WTC11 (cell line): Measurements from ENCODE around the gene SCYGR7. TPM values are rescaled to one million over a fixed set of nuclear protein-coding genes. Genes with fewer than 3 reads are reported as not detected.

ENCODE experiments used
- ATAC-seq: fragments of 200-7000 bp; cut with Tn5 transposase; 2 replicates; pipeline ENCODE4 v1.10.0; 2021; ENCODE audit warnings: mild to moderate bottlenecking, moderate library complexity
- CTCF ChIA-PET: fragments of 300-600 bp; sonication (Branson Sonifier 250); formaldehyde crosslinking; loops from one replicate; lab custom pipeline; 2021; ENCODE audit warnings: antibody characterized with exemption; lab: Charles Lee
- POLR2A ChIA-PET: fragments of 350-600 bp; sonication (Branson Sonifier 250); formaldehyde crosslinking; loops from one replicate; lab custom pipeline; 2021; ENCODE audit warnings: antibody characterized with exemption; lab: Charles Lee
- DNase-seq: peaks from one replicate; pipeline ENCODE4 v3.0.0; 2021; ENCODE audit warnings: low spot score
- H3K27ac Mint-ChIP-seq: 2 replicates; pipeline ENCODE4 v1.8.0; 2021; ENCODE audit warnings: mixed read lengths
- H3K27me3 Mint-ChIP-seq: 2 replicates; pipeline ENCODE4 v1.8.0; 2021; ENCODE audit warnings: low read depth, mild to moderate bottlenecking, moderate library complexity, mixed read lengths
- H3K36me3 Mint-ChIP-seq: 2 replicates; pipeline ENCODE4 v1.8.0; 2021; ENCODE audit warnings: mixed read lengths
- H3K4me1 Mint-ChIP-seq: 2 replicates; pipeline ENCODE4 v1.8.0; 2022; ENCODE audit warnings: mixed read lengths
- H3K4me3 Mint-ChIP-seq: 2 replicates; pipeline ENCODE4 v1.8.0; 2021; ENCODE audit warnings: mild to moderate bottlenecking, moderate library complexity, mixed read lengths
- H3K9me3 Mint-ChIP-seq: 2 replicates; pipeline ENCODE4 v1.8.0; 2021; ENCODE audit warnings: mixed read lengths
- ARID4B ChIP-seq: sonication (generic); formaldehyde crosslinking; IDR thresholded peaks from 2 replicates; pipeline ENCODE4 v1.8.0; 2023; ENCODE audit warnings: missing genetic modification reagents, mild to moderate bottlenecking, borderline replicate concordance
- E2F4 ChIP-seq: sonication (generic); formaldehyde crosslinking; IDR thresholded peaks from 2 replicates; pipeline ENCODE4 v1.8.1; 2022; ENCODE audit warnings: low read depth, mild to moderate bottlenecking, moderate library complexity, missing genetic modification reagents, borderline replicate concordance
- GTF2I ChIP-seq: fragments of 250-450 bp; sonication (Bioruptor Pico); conservative IDR thresholded peaks from 2 replicates; pipeline ENCODE4 v1.4.0; 2021; ENCODE audit warnings: mild to moderate bottlenecking
- KAT7 ChIP-seq: sonication (generic); formaldehyde crosslinking; IDR thresholded peaks from 2 replicates; pipeline ENCODE4 v1.8.1; 2023; ENCODE audit warnings: missing genetic modification reagents, mild to moderate bottlenecking, borderline replicate concordance
- MAX ChIP-seq: sonication (generic); formaldehyde crosslinking; IDR thresholded peaks from 2 replicates; pipeline ENCODE4 v1.8.0; 2022; ENCODE audit warnings: mild to moderate bottlenecking, missing genetic modification reagents
- MLX ChIP-seq: sonication (generic); formaldehyde crosslinking; IDR thresholded peaks from 2 replicates; pipeline ENCODE4 v1.8.1; 2023; ENCODE audit warnings: mild to moderate bottlenecking, missing genetic modification reagents, moderate library complexity
- MYBL2 ChIP-seq: sonication (generic); formaldehyde crosslinking; IDR thresholded peaks from 2 replicates; pipeline ENCODE4 v1.8.1; 2023; ENCODE audit warnings: mild to moderate bottlenecking, moderate library complexity, missing genetic modification reagents
- OVOL2 ChIP-seq: fragments of 250-450 bp; sonication (Bioruptor Pico); IDR thresholded peaks from 2 replicates; pipeline ENCODE4 v1.9.0; 2021; ENCODE audit warnings: mild to moderate bottlenecking, borderline replicate concordance
- SOX15 ChIP-seq: fragments of 250-450 bp; sonication (Bioruptor Pico); IDR thresholded peaks from 2 replicates; pipeline ENCODE4 v1.9.0; 2021; ENCODE audit warnings: mild to moderate bottlenecking
- SP1 ChIP-seq: sonication (generic); formaldehyde crosslinking; conservative IDR thresholded peaks from 2 replicates; pipeline ENCODE4 v1.8.1; 2022; ENCODE audit warnings: missing genetic modification reagents
- TEAD4 ChIP-seq: sonication (generic); formaldehyde crosslinking; IDR thresholded peaks from 2 replicates; pipeline ENCODE4 v1.8.0; 2022; ENCODE audit warnings: mild to moderate bottlenecking, missing genetic modification reagents
- USF1 ChIP-seq: sonication (generic); formaldehyde crosslinking; IDR thresholded peaks from 2 replicates; pipeline ENCODE4 v1.8.0; 2022; ENCODE audit warnings: mild to moderate bottlenecking, missing genetic modification reagents
- ZBTB21 ChIP-seq: sonication (generic); formaldehyde crosslinking; IDR thresholded peaks from 2 replicates; pipeline ENCODE4 v1.8.1; 2023; ENCODE audit warnings: mild to moderate bottlenecking, missing genetic modification reagents, borderline replicate concordance
- ZMAT4 ChIP-seq: fragments of 250-450 bp; sonication (Bioruptor Pico); IDR thresholded peaks from 2 replicates; pipeline ENCODE4 v1.9.0; 2021; ENCODE audit warnings: mild to moderate bottlenecking
- ZNF396 ChIP-seq: fragments of 250-450 bp; sonication (Bioruptor Pico); IDR thresholded peaks from 2 replicates; pipeline ENCODE4 v1.8.0; 2021; ENCODE audit warnings: mild to moderate bottlenecking, moderate library complexity, borderline replicate concordance
- ZNF532 ChIP-seq: fragments of 250-450 bp; sonication (Bioruptor Pico); IDR thresholded peaks from 2 replicates; pipeline ENCODE4 v1.9.0; 2021; ENCODE audit warnings: mild to moderate bottlenecking, borderline replicate concordance
- ZNF671 ChIP-seq: fragments of 250-450 bp; sonication (Bioruptor Pico); IDR thresholded peaks from 2 replicates; pipeline ENCODE4 v1.8.0; 2021; ENCODE audit warnings: mild to moderate bottlenecking
- total RNA-seq: library from RNA; stranded (reverse); gene quantifications from 3 replicates; pipeline ENCODE4 v1.2.3, GENCODE V29; 2021

SCYGR7 gene
- total RNA-seq, 1 experiment from 2014 or later: not detected

- POLR2A ChIA-PET: interaction anchor here (1.0 kb wide), 2 partner anchors 23 to 121 kb away, joined by 3 read pairs; no protein-coding TSS in a partner anchor
- TF ChIP-seq USF1 (no peak), GTF2I (CRISPR knock-in tag) (no peak), KAT7 (no peak), ZBTB21 (no peak), ZNF532 (CRISPR knock-in tag) (no peak), E2F4 (no peak), SP1 (CRISPR knock-in tag) (peak; percentile 59; the same call in 1 of the 2 replicates), MLX (CRISPR knock-in tag) (no peak), MAX (CRISPR knock-in tag) (peak; percentile 38; the same call in 1 of the 2 replicates), OVOL2 (no peak), ZNF396 (CRISPR knock-in tag) (no peak)
- Mint-ChIP-seq H3K27me3 (0 out of 2 replicates have a peak, but pooled peaks cover 3% of the 10 kb centered on the region), H3K27ac (no peak within 1 kb of the TSS), H3K9me3 (no peaks in the 10 kb centered on the region), H3K4me3 (peak within 1 kb of the TSS; percentile 78), H3K4me1 (peaks cover 26% of the 10 kb centered on the region), H3K36me3 (no peaks in the 10 kb centered on the region)
- peak; percentile 91 for DNase-seq
- peak; percentile 97 for ATAC-seq
- CTCF ChIA-PET: interaction anchor here (0.5 to 1.2 kb wide), 4 partner anchors 22 to 480 kb away, joined by 3 to 4 read pairs (median 4); no protein-coding TSS in a partner anchor
Observed at GRCh38 chr2:227717687-227718567, 10.2 kb upstream of the SCYGR7 start, which contains the start of gene SLC19A3. TSS of gene SLC19A3 (minus strand) at chr2:227718028. CDS start at chr2:227702318, 15,710 bp downstream.

GRCh38 chr2:227719641-227720040, 8.5 kb upstream of the SCYGR7 start:
- Mint-ChIP-seq H3K27me3 (0 out of 2 replicates have a peak, but pooled peaks cover 3% of the 10 kb centered on the region), H3K4me3 (no peak overlapping the region), H3K27ac (no peak overlapping the region), H3K4me1 (peaks cover 23% of the 10 kb centered on the region), H3K9me3 (no peaks in the 10 kb centered on the region), H3K36me3 (no peaks in the 10 kb centered on the region)
- CTCF ChIA-PET: no interaction called here
- ATAC-seq (no peak), DNase-seq (no peak)
- no peak for TF ChIP-seq ZNF671 (CRISPR knock-in tag)
- POLR2A ChIA-PET: no interaction called here

- DNase-seq (no peak), ATAC-seq (no peak)
- ChIA-PET POLR2A (no interaction called here), CTCF (no interaction called here)
- H3K27ac Mint-ChIP-seq: no peak overlapping the region
- H3K4me1 Mint-ChIP-seq: peaks cover 19% of the 10 kb centered on the region
- H3K27me3 Mint-ChIP-seq: 0 out of 2 replicates have a peak, but pooled peaks cover 3% of the 10 kb centered on the region
- H3K36me3 Mint-ChIP-seq: no peaks in the 10 kb centered on the region
- H3K4me3 Mint-ChIP-seq: no peak overlapping the region
- H3K9me3 Mint-ChIP-seq: no peaks in the 10 kb centered on the region
- TF ChIP-seq ARID4B: no peak
- no peak for TF ChIP-seq SOX15 (CRISPR knock-in tag)
- TF ChIP-seq MYBL2 (CRISPR knock-in tag): no peak
- no peak for TF ChIP-seq ZBTB21
- no peak for TF ChIP-seq TEAD4 (CRISPR knock-in tag)
- no peak for TF ChIP-seq ZMAT4 (CRISPR knock-in tag)
Observed at GRCh38 chr2:227720680-227721079, 7.5 kb upstream of the SCYGR7 start.
